ENCODE measurements around the gene PLCB3. TPM values are rescaled to one million over a fixed set of nuclear protein-coding genes. Genes with fewer than 3 reads are reported as not detected.

PLCB3 gene
- total and polyA plus RNA-seq, 10 of the 15 experiments (the other 5 are each of a cell fraction or from before 2014, with no cell fraction given), result 0.03 to 10.3 (median 3.3) TPM

DNA sequence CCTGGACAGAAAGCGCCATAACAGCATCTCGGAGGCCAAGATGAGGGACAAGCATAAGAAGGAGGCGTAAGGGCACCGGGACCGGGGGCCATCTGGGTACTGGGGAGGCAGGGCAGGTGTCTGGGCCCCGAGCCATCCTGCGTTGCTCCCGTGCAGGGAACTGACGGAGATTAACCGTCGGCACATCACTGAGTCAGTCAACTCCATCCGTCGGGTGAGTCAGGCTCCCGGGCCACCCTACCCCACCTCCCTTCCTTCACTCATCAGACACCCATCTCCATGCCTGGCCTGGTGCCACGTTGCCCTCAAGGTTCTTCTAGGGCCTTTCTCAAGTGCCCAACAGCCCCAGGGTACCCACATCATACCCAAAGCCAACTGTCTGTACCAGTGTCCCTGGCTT, 15.0 kb downstream of the PLCB3 start:
- Histone ChIP-seq H3K27ac (ENCODE audit: control insufficient read depth, insufficient read depth) (no peak overlapping the region), H3K4me3 (no peak overlapping the region), H3K36me3 (ENCODE audit: control insufficient read depth in 2 of 2, insufficient read depth in 2 of 2, low read length in 1 of 2) (no peaks in the 10 kb centered on the region; a peak in 2 of 4 replicates), H3K4me2 (ENCODE audit: control insufficient read depth, insufficient read depth) (no peak overlapping the region), H3K79me2 (ENCODE audit: control insufficient read depth, insufficient read depth, low read length) (peaks cover 9% of the 10 kb centered on the region), H2AFZ (ENCODE audit: control insufficient read depth, low read depth, low read length) (no peak overlapping the region), H3K4me1 (ENCODE audit: control insufficient read depth, insufficient read depth, low read length) (peaks cover 9% of the 10 kb centered on the region), H3K9ac (ENCODE audit: control insufficient read depth, insufficient read depth, low read length) (no peak overlapping the region), H3K9me3 (replicated peaks; ENCODE audit: control insufficient read depth, insufficient read depth, low read length) (no peaks in the 10 kb centered on the region), H4K20me1 (ENCODE audit: control insufficient read depth, insufficient read depth) (no peaks in the 10 kb centered on the region), H3K27me3 (replicated peaks in 1 of 2; ENCODE audit: control insufficient read depth in 2 of 2, insufficient read depth in 2 of 2, low read length in 1 of 2) (no peaks in the 10 kb centered on the region)
- ChIA-PET CTCF (no interaction called here), SMC1A (ENCODE audit: uncharacterized antibody, unreplicated experiment) (no interaction called here), POLR2A (interaction anchor here (2.1 kb wide), 1 partner anchor 8 kb away, joined by 7 read pairs; no protein-coding TSS in a partner anchor), RAD21 (ENCODE audit: unreplicated experiment) (no interaction called here)
- no peak for ATAC-seq
- no TSS peak for BruUV-seq (replicated peaks)
- WGBS (ENCODE audit: insufficient coverage, insufficient replicate concordance, low lambda C conversion rate, missing lambda C conversion rate), result 95% methylated on average over 15 of the region's 15 CpGs
- intact Hi-C loops (cut with micrococcal nuclease; ENCODE audit: unreplicated experiment), result no loop called here
- no peak for DNase-seq (ENCODE audit: low read depth, low spot score)
- in situ Hi-C loops (cut with MboI), result no loop called here
- FAIRE-seq, result no peak
- TF ChIP-seq, protein P1, sequence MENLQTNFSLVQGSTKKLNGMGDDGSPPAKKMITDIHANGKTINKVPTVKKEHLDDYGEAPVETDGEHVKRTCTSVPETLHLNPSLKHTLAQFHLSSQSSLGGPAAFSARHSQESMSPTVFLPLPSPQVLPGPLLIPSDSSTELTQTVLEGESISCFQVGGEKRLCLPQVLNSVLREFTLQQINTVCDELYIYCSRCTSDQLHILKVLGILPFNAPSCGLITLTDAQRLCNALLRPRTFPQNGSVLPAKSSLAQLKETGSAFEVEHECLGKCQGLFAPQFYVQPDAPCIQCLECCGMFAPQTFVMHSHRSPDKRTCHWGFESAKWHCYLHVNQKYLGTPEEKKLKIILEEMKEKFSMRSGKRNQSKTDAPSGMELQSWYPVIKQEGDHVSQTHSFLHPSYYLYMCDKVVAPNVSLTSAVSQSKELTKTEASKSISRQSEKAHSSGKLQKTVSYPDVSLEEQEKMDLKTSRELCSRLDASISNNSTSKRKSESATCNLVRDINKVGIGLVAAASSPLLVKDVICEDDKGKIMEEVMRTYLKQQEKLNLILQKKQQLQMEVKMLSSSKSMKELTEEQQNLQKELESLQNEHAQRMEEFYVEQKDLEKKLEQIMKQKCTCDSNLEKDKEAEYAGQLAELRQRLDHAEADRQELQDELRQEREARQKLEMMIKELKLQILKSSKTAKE (IDR thresholded peaks at IDR 0.05; ENCODE audit: low read depth, poor library complexity, severe bottlenecking), result no peak
- no peak for TF ChIP-seq CHD2 (IDR thresholded peaks at IDR 0.05; ENCODE audit: borderline replicate concordance, low read depth, low read length)
- TF ChIP-seq NFXL1 (IDR thresholded peaks at IDR 0.05; ENCODE audit: borderline replicate concordance), result no peak
- TF ChIP-seq, protein P2, sequence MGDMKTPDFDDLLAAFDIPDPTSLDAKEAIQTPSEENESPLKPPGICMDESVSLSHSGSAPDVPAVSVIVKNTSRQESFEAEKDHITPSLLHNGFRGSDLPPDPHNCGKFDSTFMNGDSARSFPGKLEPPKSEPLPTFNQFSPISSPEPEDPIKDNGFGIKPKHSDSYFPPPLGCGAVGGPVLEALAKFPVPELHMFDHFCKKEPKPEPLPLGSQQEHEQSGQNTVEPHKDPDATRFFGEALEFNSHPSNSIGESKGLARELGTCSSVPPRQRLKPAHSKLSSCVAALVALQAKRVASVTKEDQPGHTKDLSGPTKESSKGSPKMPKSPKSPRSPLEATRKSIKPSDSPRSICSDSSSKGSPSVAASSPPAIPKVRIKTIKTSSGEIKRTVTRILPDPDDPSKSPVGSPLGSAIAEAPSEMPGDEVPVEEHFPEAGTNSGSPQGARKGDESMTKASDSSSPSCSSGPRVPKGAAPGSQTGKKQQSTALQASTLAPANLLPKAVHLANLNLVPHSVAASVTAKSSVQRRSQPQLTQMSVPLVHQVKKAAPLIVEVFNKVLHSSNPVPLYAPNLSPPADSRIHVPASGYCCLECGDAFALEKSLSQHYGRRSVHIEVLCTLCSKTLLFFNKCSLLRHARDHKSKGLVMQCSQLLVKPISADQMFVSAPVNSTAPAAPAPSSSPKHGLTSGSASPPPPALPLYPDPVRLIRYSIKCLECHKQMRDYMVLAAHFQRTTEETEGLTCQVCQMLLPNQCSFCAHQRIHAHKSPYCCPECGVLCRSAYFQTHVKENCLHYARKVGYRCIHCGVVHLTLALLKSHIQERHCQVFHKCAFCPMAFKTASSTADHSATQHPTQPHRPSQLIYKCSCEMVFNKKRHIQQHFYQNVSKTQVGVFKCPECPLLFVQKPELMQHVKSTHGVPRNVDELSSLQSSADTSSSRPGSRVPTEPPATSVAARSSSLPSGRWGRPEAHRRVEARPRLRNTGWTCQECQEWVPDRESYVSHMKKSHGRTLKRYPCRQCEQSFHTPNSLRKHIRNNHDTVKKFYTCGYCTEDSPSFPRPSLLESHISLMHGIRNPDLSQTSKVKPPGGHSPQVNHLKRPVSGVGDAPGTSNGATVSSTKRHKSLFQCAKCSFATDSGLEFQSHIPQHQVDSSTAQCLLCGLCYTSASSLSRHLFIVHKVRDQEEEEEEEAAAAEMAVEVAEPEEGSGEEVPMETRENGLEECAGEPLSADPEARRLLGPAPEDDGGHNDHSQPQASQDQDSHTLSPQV (IDR thresholded peaks at IDR 0.05), result no peak
- TF ChIP-seq CBFB (IDR thresholded peaks at IDR 0.05; ENCODE audit: low read depth), result no peak
- no peak for TF ChIP-seq SPI1 (IDR thresholded peaks at IDR 0.05; ENCODE audit: borderline replicate concordance, insufficient read depth, low read depth, low read length)
- no peak for TF ChIP-seq STAT3 (IDR thresholded peaks at IDR 0.05; ENCODE audit: low read depth, low read length)
- TF ChIP-seq WRNIP1 (IDR thresholded peaks at IDR 0.05; ENCODE audit: borderline replicate concordance, low read depth, low read length), result no peak
- no peak for TF ChIP-seq JUND (IDR thresholded peaks at IDR 0.05; ENCODE audit: low read depth, low read length)
- no peak for TF ChIP-seq IKZF1 (conservative IDR thresholded peaks at IDR 0.05)
- TF ChIP-seq GATAD2B (conservative IDR thresholded peaks at IDR 0.05; ENCODE audit: low read depth), result no peak
- TF ChIP-seq, protein P3, sequence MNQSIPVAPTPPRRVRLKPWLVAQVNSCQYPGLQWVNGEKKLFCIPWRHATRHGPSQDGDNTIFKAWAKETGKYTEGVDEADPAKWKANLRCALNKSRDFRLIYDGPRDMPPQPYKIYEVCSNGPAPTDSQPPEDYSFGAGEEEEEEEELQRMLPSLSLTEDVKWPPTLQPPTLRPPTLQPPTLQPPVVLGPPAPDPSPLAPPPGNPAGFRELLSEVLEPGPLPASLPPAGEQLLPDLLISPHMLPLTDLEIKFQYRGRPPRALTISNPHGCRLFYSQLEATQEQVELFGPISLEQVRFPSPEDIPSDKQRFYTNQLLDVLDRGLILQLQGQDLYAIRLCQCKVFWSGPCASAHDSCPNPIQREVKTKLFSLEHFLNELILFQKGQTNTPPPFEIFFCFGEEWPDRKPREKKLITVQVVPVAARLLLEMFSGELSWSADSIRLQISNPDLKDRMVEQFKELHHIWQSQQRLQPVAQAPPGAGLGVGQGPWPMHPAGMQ (IDR thresholded peaks at IDR 0.05; ENCODE audit: borderline replicate concordance), result no peak
- no peak for TF ChIP-seq CHD4 (IDR thresholded peaks at IDR 0.05)
- no peak for TF ChIP-seq JUNB (IDR thresholded peaks at IDR 0.05)
- no peak for TF ChIP-seq ATF7 (IDR thresholded peaks at IDR 0.05; ENCODE audit: low read depth)
- no peak for TF ChIP-seq HCFC1 (IDR thresholded peaks at IDR 0.05; ENCODE audit: low read length)
- no peak for TF ChIP-seq CBX5 (IDR thresholded peaks at IDR 0.05; ENCODE audit: low read depth)
